Large intestine (tissue), 3 donors: ENCODE results near the gene RFFL. TPM values are rescaled to one million over a fixed set of nuclear protein-coding genes. Genes with fewer than 3 reads are reported as not detected.

Experiments used
- DNase-seq, 2 donors: peaks; one replicate each; pipeline versions ENCODE4 v3.0.0 to v3.0.0-alpha.2; 2013
- H3K27ac ChIP-seq: one replicate; pipeline ENCODE4 v1.5.1; 2013; ENCODE audit warnings: low read length
- H3K27me3 ChIP-seq: 2 replicates; pipeline ENCODE4 v1.6.1; 2013; ENCODE audit warnings: low read length; ENCODE audit not compliant: control insufficient read depth, insufficient read depth
- H3K36me3 ChIP-seq: 2 replicates; pipeline ENCODE4 v1.6.1; 2013; ENCODE audit warnings: low read length; ENCODE audit not compliant: control insufficient read depth, insufficient read depth
- H3K4me1 ChIP-seq: one replicate; pipeline ENCODE4 v1.6.1; 2013; ENCODE audit warnings: low read length; ENCODE audit not compliant: control insufficient read depth, insufficient read depth
- H3K4me3 ChIP-seq: one replicate; pipeline ENCODE4 v1.5.1; 2013; ENCODE audit warnings: low read length
- H3K9me3 ChIP-seq: one replicate; pipeline ENCODE4 v1.6.1; 2013; ENCODE audit warnings: mild to moderate bottlenecking, low read depth, low read length, moderate library complexity; ENCODE audit not compliant: control insufficient read depth
- WGBS: methylation state at CpG from one replicate; pipeline ENCODE4 v1.1.5; 2013; ENCODE audit warnings: low lambda C conversion rate; ENCODE audit not compliant: insufficient coverage; 5-methylcytosine and 5-hydroxymethylcytosine counted together
- polyA plus RNA-seq: library from polyadenylated mRNA; unstranded; fragments of 120-200 nt; gene quantifications from one replicate; pipeline ENCODE4 v1.2.1, GENCODE V29; 2013

RFFL gene
- polyA plus RNA-seq, 1 donor, result 31.1 TPM

- no peaks in the 10 kb centered on the region for H3K4me1 ChIP-seq
- no peak overlapping the region for H3K27ac ChIP-seq
- H3K36me3 ChIP-seq, result peaks cover 78% of the 10 kb centered on the region
- WGBS, result no CpG with 5 or more reads among the region's 3 CpGs
- no peak for DNase-seq
- H3K27me3 ChIP-seq, result no peaks in the 10 kb centered on the region
- H3K9me3 ChIP-seq, result no peaks in the 10 kb centered on the region
- H3K4me3 ChIP-seq, result no peak overlapping the region
These were observed 66.9 kb downstream of the RFFL start for GRCh38 chr17:34996422-34997285.

DNA sequence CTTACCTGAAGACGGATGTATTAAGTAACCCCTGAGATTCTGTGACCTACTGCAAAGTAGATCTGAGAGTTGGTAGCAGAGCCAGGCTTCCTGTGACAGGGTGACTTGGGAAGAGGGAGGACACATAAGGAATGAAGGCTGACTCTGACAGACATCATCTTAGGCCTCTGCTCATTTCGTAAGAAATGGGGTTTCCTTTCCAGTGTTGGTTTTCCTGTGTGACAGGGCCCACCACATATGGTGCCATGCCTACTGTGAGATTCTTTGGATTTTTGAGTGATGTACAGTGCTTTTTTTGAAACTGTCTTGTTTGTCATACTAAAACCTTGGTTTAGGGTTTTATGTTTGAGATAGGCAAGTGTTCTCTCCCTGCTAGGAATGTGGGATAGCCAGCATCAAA is 70.5 kb downstream of the RFFL start:
- peaks cover 78% of the 10 kb centered on the region for H3K36me3 ChIP-seq

GRCh38 chr17:34991606-34992005 is 71.9 kb downstream of the RFFL start:
- H3K27me3 ChIP-seq, result no peaks in the 10 kb centered on the region
- H3K9me3 ChIP-seq, result no peaks in the 10 kb centered on the region
- H3K27ac ChIP-seq, result no peak overlapping the region
- peaks cover 76% of the 10 kb centered on the region for H3K36me3 ChIP-seq
- no CpG with 5 or more reads among the region's 3 CpGs for WGBS
- H3K4me1 ChIP-seq, result peaks cover 10% of the 10 kb centered on the region
- DNase-seq, result no peak
- no peak overlapping the region for H3K4me3 ChIP-seq

More for the DNA sequence above, 70.5 kb downstream of the RFFL start:
- Histone ChIP-seq H3K27ac (no peak overlapping the region), H3K27me3 (no peaks in the 10 kb centered on the region), H3K4me3 (no peak overlapping the region), H3K4me1 (peaks cover 10% of the 10 kb centered on the region), H3K9me3 (no peaks in the 10 kb centered on the region)
- DNase-seq, result no peak
- no CpG with 5 or more reads among the region's 2 CpGs for WGBS

- no peaks in the 10 kb centered on the region for H3K27me3 ChIP-seq
- peaks cover 10% of the 10 kb centered on the region for H3K4me1 ChIP-seq
- no peak overlapping the region for H3K27ac ChIP-seq
- no CpG with 5 or more reads among the region's 6 CpGs for WGBS
- peak; percentile 17 to 54 for DNase-seq
- peaks cover 78% of the 10 kb centered on the region for H3K36me3 ChIP-seq
- no peak overlapping the region for H3K4me3 ChIP-seq
- no peaks in the 10 kb centered on the region for H3K9me3 ChIP-seq
These were observed 72.6 kb downstream of the RFFL start for GRCh38 chr17:34990921-34991365.

GRCh38 chr17:34989473-34989872 is 74.0 kb downstream of the RFFL start:
- peaks cover 10% of the 10 kb centered on the region for H3K4me1 ChIP-seq
- peaks cover 73% of the 10 kb centered on the region for H3K36me3 ChIP-seq
- no peak overlapping the region for H3K27ac ChIP-seq
- H3K27me3 ChIP-seq, result no peaks in the 10 kb centered on the region
- DNase-seq, result no peak
- no peaks in the 10 kb centered on the region for H3K9me3 ChIP-seq
- WGBS, result no CpG with 5 or more reads among the region's 10 CpGs
- H3K4me3 ChIP-seq, result no peak overlapping the region

GRCh38 chr17:34988644-34989043 is 74.9 kb downstream of the RFFL start:
- H3K9me3 ChIP-seq, result no peaks in the 10 kb centered on the region
- peaks cover 10% of the 10 kb centered on the region for H3K4me1 ChIP-seq
- peak overlapping the region; percentile 36 for H3K27ac ChIP-seq
- H3K4me3 ChIP-seq, result no peak overlapping the region
- H3K27me3 ChIP-seq, result no peaks in the 10 kb centered on the region
- H3K36me3 ChIP-seq, result peaks cover 66% of the 10 kb centered on the region
- 20% methylated on average over 1 of the region's 2 CpGs for WGBS
- DNase-seq, result peak in 1 of 2 donors; percentile 38

DNA sequence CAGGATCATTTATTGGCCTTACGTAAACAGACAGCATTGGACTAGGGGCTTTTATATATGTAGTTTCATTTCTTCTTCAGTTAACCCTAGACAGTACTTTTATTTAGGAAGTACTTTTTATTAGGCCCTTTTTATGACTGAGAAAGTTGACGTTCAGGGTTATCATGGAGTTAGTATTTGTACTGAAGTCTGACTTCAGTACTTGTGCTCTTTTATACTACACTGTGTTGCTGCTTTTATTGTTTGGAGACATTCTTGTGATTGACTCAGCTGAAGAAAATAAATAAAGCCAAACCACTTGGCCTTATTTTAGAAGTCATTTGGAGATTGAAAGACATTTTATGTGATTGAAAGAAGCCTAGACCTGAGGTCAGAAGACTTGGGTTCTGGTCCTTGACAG is 76.3 kb downstream of the RFFL start:
- WGBS, result 57% methylated on average over 2 of the region's 2 CpGs
- peaks cover 54% of the 10 kb centered on the region for H3K36me3 ChIP-seq

DNA sequence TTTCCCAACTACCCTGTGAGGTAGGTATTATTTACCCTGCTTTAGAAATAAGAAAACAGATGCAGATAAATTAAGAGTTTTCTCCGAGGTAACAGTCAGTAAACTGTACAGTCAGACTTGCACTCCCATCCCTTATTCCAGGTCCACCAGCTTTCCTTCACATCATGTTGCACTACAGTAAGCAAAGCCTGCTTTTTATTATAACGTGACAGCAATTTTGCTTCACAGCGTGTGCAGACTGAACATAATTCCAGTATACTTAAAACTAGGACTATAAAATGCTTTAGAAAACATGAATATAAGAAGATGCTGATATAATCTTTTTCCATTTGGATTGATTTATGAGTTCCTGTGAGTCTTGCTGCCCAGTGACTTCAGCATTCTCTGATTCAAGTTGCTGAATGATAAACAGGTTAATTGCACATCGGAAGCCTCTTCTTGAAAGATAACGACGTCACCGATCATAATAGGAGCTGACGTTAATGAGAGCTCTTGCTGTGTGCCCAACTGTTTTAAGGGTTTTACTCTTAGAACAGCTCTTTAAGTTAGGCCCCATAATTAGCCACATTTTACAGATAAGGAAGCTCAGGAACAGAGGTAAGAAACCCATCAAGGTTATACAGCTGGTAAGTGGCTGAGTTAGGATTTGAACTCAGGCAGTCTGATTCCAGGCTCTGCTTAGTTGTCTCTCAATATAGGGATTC is 81.8 kb downstream of the RFFL start:
- WGBS, result 20% methylated on average over 1 of the region's 8 CpGs
- Histone ChIP-seq H3K9me3 (no peaks in the 10 kb centered on the region), H3K27me3 (no peaks in the 10 kb centered on the region), H3K27ac (peak overlapping the region; percentile 99), H3K4me3 (peak overlapping the region; percentile 93), H3K4me1 (peaks cover 9% of the 10 kb centered on the region), H3K36me3 (peaks cover 21% of the 10 kb centered on the region)
- DNase-seq, result peak; percentile 40 to 70

More for the DNA sequence above, 76.3 kb downstream of the RFFL start:
- DNase-seq, result no peak
- Histone ChIP-seq H3K4me3 (no peak overlapping the region), H3K27ac (no peak overlapping the region), H3K9me3 (no peaks in the 10 kb centered on the region), H3K27me3 (no peaks in the 10 kb centered on the region), H3K4me1 (peaks cover 10% of the 10 kb centered on the region)

DNA sequence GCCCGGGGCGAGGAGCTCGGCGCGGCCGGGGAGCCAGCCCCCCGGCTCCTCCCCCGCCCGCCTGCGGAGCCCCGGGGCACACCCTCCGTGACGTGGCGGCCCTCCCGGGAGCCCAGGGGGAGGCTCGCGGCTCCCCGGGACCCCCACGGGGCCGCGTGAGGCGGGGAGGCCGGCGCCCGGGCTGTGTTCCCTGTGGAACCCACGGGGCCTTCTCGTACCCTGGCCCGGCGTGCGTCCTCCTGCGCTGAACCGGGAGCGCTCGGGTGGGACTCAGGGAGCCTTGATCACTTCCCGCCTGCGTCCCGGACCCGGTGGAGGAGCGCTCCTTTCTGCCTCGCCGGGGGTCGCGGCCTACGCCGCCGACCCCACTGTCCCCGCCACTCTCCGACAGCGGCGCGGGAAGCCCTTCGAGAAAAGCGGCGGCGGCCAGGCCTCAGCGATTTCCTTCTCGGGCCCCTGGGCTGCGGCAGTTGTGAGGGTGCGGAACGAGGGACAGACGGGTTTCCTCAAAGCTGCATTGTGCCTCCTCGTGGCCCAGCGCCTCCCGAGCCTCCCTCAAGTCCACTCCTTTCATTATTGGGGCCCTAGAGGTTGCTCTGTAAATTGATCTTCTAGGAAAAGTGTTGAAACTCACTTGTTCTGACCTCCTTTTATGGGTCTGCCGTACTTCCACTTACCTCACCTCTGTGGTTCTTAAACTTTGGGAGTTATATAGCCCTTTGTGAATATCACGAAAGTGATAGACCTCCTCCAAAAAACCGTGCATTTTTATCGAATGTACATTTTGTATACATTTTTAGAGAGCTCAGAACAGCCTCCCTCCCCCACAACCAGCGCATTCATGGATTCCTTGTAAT is 82.6 kb downstream of the RFFL start:
- no CpG with 5 or more reads among the region's 69 CpGs for WGBS
- H3K9me3 ChIP-seq, result no peaks in the 10 kb centered on the region
- H3K4me3 ChIP-seq, result peak overlapping the region; percentile 93
- H3K27me3 ChIP-seq, result no peaks in the 10 kb centered on the region
- peak overlapping the region; percentile 99 for H3K27ac ChIP-seq
- peaks cover 9% of the 10 kb centered on the region for H3K4me1 ChIP-seq
- peak; percentile 69 to 87 for DNase-seq
- H3K36me3 ChIP-seq, result peaks cover 13% of the 10 kb centered on the region

GRCh38 chr17:34980353-34980680 is 83.2 kb downstream of the RFFL start, which contains the start of gene LIG3:
TSS of gene LIG3 (plus strand) at chr17:34980512. CDS start at chr17:34983006, 2,494 bp downstream.
- Histone ChIP-seq H3K4me3 (peak within 1 kb of the TSS; percentile 93), H3K27me3 (no peaks in the 10 kb centered on the region), H3K27ac (peak within 1 kb of the TSS; percentile 99), H3K36me3 (peaks cover 9% of the 10 kb centered on the region), H3K9me3 (no peaks in the 10 kb centered on the region), H3K4me1 (peaks cover 9% of the 10 kb centered on the region)
- WGBS, result no CpG with 5 or more reads among the region's 39 CpGs
- DNase-seq, result peak; percentile 95 to 96
